Measurements from ENCODE around the gene FLAD1.

- no peak for TF ChIP-seq POLR2A (IDR thresholded peaks at IDR 0.05; ENCODE audit: borderline replicate concordance, extremely low read depth, insufficient read depth, insufficient read length)
- TF ChIP-seq CTCF (IDR thresholded peaks at IDR 0.05 in 2 of 3, conservative IDR thresholded peaks at IDR 0.05 in 1 of 3; ENCODE audit: borderline replicate concordance in 1 of 3, insufficient read depth in 1 of 3, low read depth in 2 of 3, low read length in 2 of 3): no peak
- no peak for TF ChIP-seq EZH2 (IDR thresholded peaks at IDR 0.05)
- no peak for TF ChIP-seq POLR2AphosphoS5 (IDR thresholded peaks at IDR 0.05; ENCODE audit: low read depth, low read length)
- TF ChIP-seq SRF (IDR thresholded peaks at IDR 0.05; ENCODE audit: low read depth): no peak
- TF ChIP-seq JUND (IDR thresholded peaks at IDR 0.05): no peak
These were observed 47.8 kb downstream of the FLAD1 start for GRCh38 chr1:155030899-155031298.

All from HCT116 (cell line).